IMR-90 (cell line): ENCODE data around the gene MYL10. TPM values are rescaled to one million over a fixed set of nuclear protein-coding genes. Genes with fewer than 3 reads are reported as not detected.

ENCODE experiments used
- ATAC-seq: fragments of 200-7000 bp; cut with Tn5 transposase; 2 replicates; pipeline ENCODE4 v1.9.1; 2020; ENCODE audit warnings: low read depth, mild to moderate bottlenecking, moderate library complexity
- BruUV-seq: library from RNA; stranded (reverse); fragments of 400-500 nt; replicated peaks from 2 replicates; lab custom pipeline; 2021; lab: Mats Ljungman, UMichigan
- CTCF ChIA-PET: fragments of 300-600 bp; formaldehyde crosslinking; extraction: SDS; loops from one replicate; lab custom pipeline; 2021; ENCODE audit warnings: antibody characterized with exemption; lab: Yijun Ruan, JAX
- POLR2A ChIA-PET: fragments of 300-600 bp; sonication (Branson Sonifier 250); formaldehyde crosslinking; loops from one replicate; lab custom pipeline; 2022; ENCODE audit warnings: antibody characterized with exemption; ENCODE audit not compliant: unreplicated experiment; lab: Charles Lee
- DNase-seq: peaks from one replicate; pipeline ENCODE4 v3.0.0; 2013
- H2AFZ ChIP-seq: replicated peaks from 2 replicates; pipeline ENCODE3; 2013; ENCODE audit warnings: low read length, mild to moderate bottlenecking; ENCODE audit not compliant: poor library complexity
- H2AK5ac ChIP-seq: 2 replicates; pipeline ENCODE4 v1.6.1; 2013; ENCODE audit warnings: low read depth, low read length, inconsistent platforms
- H2AK9ac ChIP-seq: replicated peaks from 2 replicates; pipeline ENCODE3; 2013; ENCODE audit warnings: mild to moderate bottlenecking, low read depth, low read length, moderate library complexity; ENCODE audit not compliant: poor library complexity
- H2BK120ac ChIP-seq: 2 replicates; pipeline ENCODE4 v1.6.1; 2013; ENCODE audit warnings: low read depth, low read length, inconsistent platforms
- H2BK15ac ChIP-seq: 3 replicates; pipeline ENCODE4 v1.6.1; 2013; ENCODE audit warnings: low read depth, low read length, inconsistent platforms
- H2BK20ac ChIP-seq: 2 replicates; pipeline ENCODE4 v1.6.1; 2013; ENCODE audit warnings: low read depth, mild to moderate bottlenecking, inconsistent platforms, low read length, moderate library complexity
- H2BK5ac ChIP-seq: 2 replicates; pipeline ENCODE4 v1.6.1; 2013; ENCODE audit warnings: mild to moderate bottlenecking, low read depth, low read length, inconsistent platforms; ENCODE audit not compliant: poor library complexity, severe bottlenecking
- H3K14ac ChIP-seq: replicated peaks from 2 replicates; pipeline ENCODE4 v1.6.1; 2013; ENCODE audit warnings: low read depth, low read length, inconsistent platforms
- H3K18ac ChIP-seq: 2 replicates; pipeline ENCODE4 v1.6.1; 2013; ENCODE audit warnings: low read depth, low read length, control low read depth
- H3K23ac ChIP-seq: 2 replicates; pipeline ENCODE4 v1.6.1; 2013; ENCODE audit warnings: low read depth, low read length, inconsistent platforms
- H3K27ac ChIP-seq: 2 replicates; pipeline ENCODE4 v1.5.1; 2013; ENCODE audit warnings: mild to moderate bottlenecking, control low read depth, low read length; ENCODE audit not compliant: insufficient read depth
- H3K27me3 ChIP-seq: 2 replicates; pipeline ENCODE4 v1.6.1; 2013; ENCODE audit warnings: low read length; ENCODE audit not compliant: control insufficient read depth, insufficient read depth
- H3K36me3 ChIP-seq: 2 replicates; pipeline ENCODE4 v1.6.1; 2013; ENCODE audit warnings: low read length, mixed read lengths; ENCODE audit not compliant: control insufficient read depth, insufficient read depth
- H3K4ac ChIP-seq: 2 replicates; pipeline ENCODE4 v1.6.1; 2013; ENCODE audit warnings: low read depth, low read length, inconsistent platforms
- H3K4me1 ChIP-seq: 2 replicates; pipeline ENCODE4 v1.6.1; 2013; ENCODE audit warnings: low read length, mixed read lengths; ENCODE audit not compliant: control insufficient read depth, insufficient read depth
- H3K4me2 ChIP-seq: 2 replicates; pipeline ENCODE4 v1.6.1; 2013; ENCODE audit warnings: low read depth, mild to moderate bottlenecking, control low read depth, low read length, moderate library complexity
- H3K4me3 ChIP-seq: 2 replicates; pipeline ENCODE4 v1.5.1; 2013; ENCODE audit warnings: low read depth, mild to moderate bottlenecking, control low read depth, low read length, moderate library complexity; ENCODE audit not compliant: insufficient read depth
- H3K56ac ChIP-seq: 2 replicates; pipeline ENCODE4 v1.6.1; 2013; ENCODE audit warnings: low read length, inconsistent platforms; ENCODE audit not compliant: insufficient read depth; ENCODE audit errors: extremely low read depth
- H3K79me1 ChIP-seq, 2 experiments: 2 replicates each; pipeline ENCODE4 v1.6.1; 2013; ENCODE audit warnings: low read length in 2 of 2, inconsistent platforms in 1 of 2, low read depth in 1 of 2
- H3K9ac ChIP-seq: 2 replicates; pipeline ENCODE4 v1.6.1; 2013; ENCODE audit warnings: low read depth, low read length, control low read depth
- H3K9me1 ChIP-seq: 2 replicates; pipeline ENCODE4 v1.6.1; 2013; ENCODE audit warnings: low read length, inconsistent platforms; ENCODE audit not compliant: insufficient read depth
- H3K9me3 ChIP-seq: 2 replicates; pipeline ENCODE4 v1.6.1; 2013; ENCODE audit warnings: low read length; ENCODE audit not compliant: control insufficient read depth, insufficient read depth
- H4K20me1 ChIP-seq: 2 replicates; pipeline ENCODE4 v1.6.1; 2013; ENCODE audit warnings: low read length, inconsistent platforms; ENCODE audit not compliant: insufficient read depth
- H4K5ac ChIP-seq: 2 replicates; pipeline ENCODE4 v1.6.1; 2013; ENCODE audit warnings: mild to moderate bottlenecking, low read depth, low read length, control low read depth
- H4K8ac ChIP-seq, 2 experiments: 2 replicates each; pipeline ENCODE4 v1.6.1; 2013; ENCODE audit warnings: low read depth in 2 of 2, low read length in 2 of 2, control low read depth in 1 of 2, inconsistent platforms in 1 of 2
- H4K91ac ChIP-seq: 2 replicates; pipeline ENCODE4 v1.6.1; 2013; ENCODE audit warnings: low read depth, low read length, inconsistent platforms; ENCODE audit not compliant: insufficient read depth
- BHLHE40 ChIP-seq: fragments of 150-350 bp; IDR thresholded peaks from 2 replicates; pipeline ENCODE4 v1.6.1; 2016; ENCODE audit warnings: mild to moderate bottlenecking, low read depth, low read length
- CEBPB ChIP-seq: IDR thresholded peaks from 2 replicates; pipeline ENCODE4 v1.6.1; 2012; ENCODE audit warnings: low read depth, low read length, improper control_type of control experiment
- CHD1 ChIP-seq: IDR thresholded peaks from 2 replicates; pipeline ENCODE4 v1.6.1; 2012; ENCODE audit warnings: low read depth, low read length, improper control_type of control experiment
- CTCF ChIP-seq: conservative IDR thresholded peaks from 2 replicates; pipeline ENCODE4 v1.5.1; 2012; ENCODE audit warnings: mild to moderate bottlenecking, low read depth, low read length, improper control_type of control experiment
- ELK1 ChIP-seq: fragments of 150-350 bp; IDR thresholded peaks from 2 replicates; pipeline ENCODE4 v1.6.1; 2016; ENCODE audit warnings: low read depth, mild to moderate bottlenecking, low read length, moderate library complexity, borderline replicate concordance
- FOS ChIP-seq: fragments of 150-350 bp; IDR thresholded peaks from 2 replicates; pipeline ENCODE4 v1.6.1; 2016; ENCODE audit warnings: low read depth, low read length
- MAFK ChIP-seq: IDR thresholded peaks from 2 replicates; pipeline ENCODE4 v1.6.1; 2012; ENCODE audit warnings: low read depth, low read length, improper control_type of control experiment
- MAZ ChIP-seq: IDR thresholded peaks from 2 replicates; pipeline ENCODE4 v1.6.1; 2012; ENCODE audit warnings: low read depth, mild to moderate bottlenecking, low read length, improper control_type of control experiment, moderate library complexity, borderline replicate concordance
- MXI1 ChIP-seq: IDR thresholded peaks from 2 replicates; pipeline ENCODE4 v1.6.1; 2012; ENCODE audit warnings: low read depth, mild to moderate bottlenecking, low read length, moderate library complexity, borderline replicate concordance
- NFE2L2 ChIP-seq: fragments of 150-350 bp; IDR thresholded peaks from 2 replicates; pipeline ENCODE4 v1.6.1; 2016; ENCODE audit warnings: low read depth, mild to moderate bottlenecking, low read length
- POLR2A ChIP-seq: IDR thresholded peaks from 2 replicates; pipeline ENCODE4 v1.6.1; 2012; ENCODE audit warnings: mild to moderate bottlenecking, low read depth, low read length
- RAD21 ChIP-seq: IDR thresholded peaks from 2 replicates; pipeline ENCODE4 v1.6.1; 2012; ENCODE audit warnings: low read length, improper control_type of control experiment
- RCOR1 ChIP-seq: IDR thresholded peaks from 2 replicates; pipeline ENCODE4 v1.6.1; 2012; ENCODE audit warnings: mild to moderate bottlenecking, low read length, improper control_type of control experiment; ENCODE audit not compliant: insufficient replicate concordance
- RFX5 ChIP-seq: IDR thresholded peaks from 2 replicates; pipeline ENCODE4 v1.8.0; 2012; ENCODE audit warnings: low read depth, mild to moderate bottlenecking, low read length, moderate library complexity
- SMC3 ChIP-seq: fragments of 150-350 bp; IDR thresholded peaks from 2 replicates; pipeline ENCODE4 v1.6.1; 2016; ENCODE audit warnings: low read depth, mild to moderate bottlenecking, antibody characterized with exemption, low read length, moderate library complexity
- USF2 ChIP-seq: fragments of 150-350 bp; IDR thresholded peaks from 2 replicates; pipeline ENCODE4 v1.6.1; 2017; ENCODE audit warnings: mild to moderate bottlenecking, antibody characterized with exemption, low read length, low read depth
- WGBS, 2 experiments: methylation state at CpG; one replicate each; pipeline versions ENCODE4 v1.1.5 to v1.1.7; 2013; ENCODE audit warnings: missing lambda C conversion rate in 2 of 2; ENCODE audit not compliant: insufficient read length in 1 of 2; ENCODE audit errors: extremely low coverage in 2 of 2; 5-methylcytosine and 5-hydroxymethylcytosine counted together
- dilution Hi-C: fragments of 300-500 bp; cut with HindIII; formaldehyde crosslinking; loops from one replicate; pipeline ENCODE4 v1.14.3; 2018; ENCODE audit warnings: low sequenced_read_pairs; ENCODE audit not compliant: unreplicated experiment
- in situ Hi-C: fragments of 300-500 bp; cut with MboI; formaldehyde crosslinking; loops from 3 replicates; pipeline ENCODE4 v1.14.3; 2019; ENCODE audit warnings: low sequenced_read_pairs, inconsistent platforms, mixed read lengths
- intact Hi-C: fragments of 100-400 bp; cut with micrococcal nuclease; formaldehyde crosslinking; loops from 2 replicates; pipeline ENCODE4 v1.10.0; 2022
- polyA plus RNA-seq, 3 experiments: library from polyadenylated mRNA; depleted of rRNA; stranded (reverse); fragments of >200 nt; gene quantifications; 2 replicates each; pipeline ENCODE4 v1.2.3, GENCODE V29; 2012; ENCODE audit warnings: low replicate concordance in 1 of 3
- total RNA-seq: library from RNA; depleted of rRNA; stranded (reverse); fragments of >200 nt; gene quantifications from 2 replicates; pipeline ENCODE4 v1.2.3, GENCODE V29; 2012

Gene MYL10
- total and polyA plus RNA-seq, 2 of the 4 experiments (the other 2 are of a cell fraction): not detected

- no peaks in the 10 kb centered on the region for H3K4me1 ChIP-seq
- ATAC-seq (no peak), DNase-seq (no peak)
- H3K4me3 ChIP-seq: no peak overlapping the region
- peaks cover 10% of the 10 kb centered on the region; the same call in 1 of the 2 replicates for H3K9me3 ChIP-seq
- no peak overlapping the region for H2BK5ac ChIP-seq
- H3K9me1 ChIP-seq: no peaks in the 10 kb centered on the region
- H2BK15ac ChIP-seq: no peak overlapping the region
- no peak overlapping the region for H3K18ac ChIP-seq
- no peak overlapping the region for H2AFZ ChIP-seq
- no peak overlapping the region for H3K56ac ChIP-seq
- BruUV-seq: no TSS peak
- H4K20me1 ChIP-seq: no peaks in the 10 kb centered on the region
- dilution Hi-C loops: no loop called here
- H3K27ac ChIP-seq: no peak overlapping the region
- no peak for TF ChIP-seq MAZ
- no peak for TF ChIP-seq FOS
- no peak for TF ChIP-seq SMC3
- TF ChIP-seq POLR2A: no peak
- no peak for TF ChIP-seq USF2
- TF ChIP-seq RAD21: no peak
- TF ChIP-seq CHD1: no peak
- TF ChIP-seq BHLHE40: no peak
- TF ChIP-seq NFE2L2: no peak
- no peak for TF ChIP-seq RCOR1
- no peak for TF ChIP-seq CTCF
- TF ChIP-seq MXI1: no peak
- TF ChIP-seq MAFK: no peak
- TF ChIP-seq CEBPB: no peak
- no peak for TF ChIP-seq RFX5
- no peak for TF ChIP-seq ELK1
- no peak overlapping the region for H3K9ac ChIP-seq
- ChIA-PET CTCF (no interaction called here), POLR2A (no interaction called here)
- H4K91ac ChIP-seq: no peak overlapping the region
- no peak overlapping the region for H3K4me2 ChIP-seq
- WGBS, 2 experiments: 67% methylated on average over 5 of the region's 10 CpGs; no CpG with 5 or more reads in 1 of the 2 experiments
- H3K14ac ChIP-seq: no peak overlapping the region
- H2AK5ac ChIP-seq: no peak overlapping the region
- H2BK20ac ChIP-seq: no peak overlapping the region
- H2BK120ac ChIP-seq: no peak overlapping the region
- H3K23ac ChIP-seq: no peak overlapping the region
- H3K4ac ChIP-seq: no peak overlapping the region
- H2AK9ac ChIP-seq: no peak overlapping the region
- no peak overlapping the region for H4K5ac ChIP-seq
- H4K8ac ChIP-seq: no peak overlapping the region
- H3K36me3 ChIP-seq: no peaks in the 10 kb centered on the region
- no peaks in the 10 kb centered on the region for H3K79me1 ChIP-seq
- H3K27me3 ChIP-seq: peaks cover 32% of the 10 kb centered on the region
- intact Hi-C loops: no loop called here
- in situ Hi-C loops: no loop called here
Observed at GRCh38 chr7:101581891-101582290, 47.2 kb downstream of the MYL10 start.
